WERI-Rb-1 (cell line): ENCODE measurements around the gene PINK1.
A peak's percentile ranks its signal among the peaks of the same experiment; 100 is the strongest.
"Not testable (repeated sequence)": the region's sequence is repeated elsewhere in the genome, so short reads cannot be mapped to it uniquely, and the experiment has no call there.

Experiments
- DNase-seq: peaks from one replicate; pipeline ENCODE4 v3.0.0-alpha.2; 2020
- H3K27ac ChIP-seq: fragments of 250-450 bp; sonication (Bioruptor Pico); 2 replicates; pipeline ENCODE4 v1.5.1; 2020; ENCODE audit warnings: mild to moderate bottlenecking, moderate library complexity
- H3K27me3 ChIP-seq: fragments of 250-450 bp; sonication (Bioruptor Pico); 2 replicates; pipeline ENCODE4 v1.5.1; 2021; ENCODE audit warnings: mild to moderate bottlenecking, low read depth, moderate library complexity; ENCODE audit not compliant: insufficient read depth, severe bottlenecking
- H3K36me3 ChIP-seq: fragments of 250-450 bp; sonication (Bioruptor Pico); 2 replicates; pipeline ENCODE4 v1.5.1; 2020; ENCODE audit warnings: mild to moderate bottlenecking, moderate library complexity
- H3K4me3 ChIP-seq: 2 replicates; pipeline ENCODE4 v1.5.1; 2011; ENCODE audit warnings: low read depth, mild to moderate bottlenecking, control low read depth, low read length
- H3K9me3 ChIP-seq: fragments of 250-450 bp; sonication (Bioruptor Pico); 2 replicates; pipeline ENCODE4 v1.5.1; 2021; ENCODE audit warnings: mild to moderate bottlenecking, moderate library complexity; ENCODE audit not compliant: severe bottlenecking
- CTCF ChIP-seq: IDR thresholded peaks from 2 replicates; pipeline ENCODE4 v1.5.1; 2011; ENCODE audit warnings: low read depth, mild to moderate bottlenecking, control low read depth, inconsistent platforms, low read length

Gene PINK1

DNA sequence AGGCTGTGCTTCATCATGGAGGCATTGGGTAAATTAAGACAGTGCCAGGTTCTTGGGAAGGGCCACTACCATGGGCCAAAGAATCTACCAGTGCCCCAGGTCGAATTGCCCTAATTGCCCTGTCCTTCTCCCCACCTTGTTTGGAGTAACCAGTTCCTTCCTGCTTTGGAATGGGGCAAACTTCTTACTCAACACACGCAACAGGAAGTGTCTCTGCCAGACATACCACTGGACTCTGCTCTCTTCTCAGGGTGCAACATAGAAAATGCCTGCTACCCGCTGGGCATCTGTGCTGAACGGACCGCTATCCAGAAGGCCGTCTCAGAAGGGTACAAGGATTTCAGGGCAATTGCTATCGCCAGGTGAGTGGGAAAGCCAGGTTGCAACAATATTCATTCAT, 28.6 kb upstream of the PINK1 start:
- H3K27me3 ChIP-seq: no peaks in the 10 kb centered on the region
- H3K27ac ChIP-seq: no peak overlapping the region
- no peak for TF ChIP-seq CTCF
- H3K4me3 ChIP-seq: no peak overlapping the region
- H3K36me3 ChIP-seq: no peaks in the 10 kb centered on the region
- H3K9me3 ChIP-seq: no peaks in the 10 kb centered on the region
- DNase-seq: no peak

- not testable (repeated sequence) for H3K27ac ChIP-seq, H3K4me3 ChIP-seq, H3K27me3 ChIP-seq, DNase-seq, H3K36me3 ChIP-seq, H3K9me3 ChIP-seq
Measured at GRCh38 chr1:20606801-20607570, 26.3 kb upstream of the PINK1 start.

DNA sequence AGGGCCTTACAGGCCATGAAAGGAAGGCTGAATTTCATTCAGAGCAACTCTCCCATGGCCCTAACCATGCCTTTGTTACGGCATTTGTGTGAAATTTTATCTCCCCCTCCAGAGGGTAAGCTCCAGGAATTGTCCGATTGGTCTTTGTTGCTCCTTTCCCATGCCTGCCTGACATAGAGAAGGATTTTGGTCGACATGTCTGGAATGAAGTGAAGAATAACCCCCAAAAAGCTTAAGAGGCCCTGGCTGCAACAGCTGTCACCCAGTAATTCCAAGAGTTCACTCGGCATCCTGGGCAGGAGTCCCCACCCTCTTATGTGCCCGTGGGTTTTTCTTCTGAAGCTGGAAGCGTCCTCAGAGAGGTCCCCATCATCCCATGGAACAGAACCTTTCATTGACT, 23.7 kb upstream of the PINK1 start:
- TF ChIP-seq CTCF: no peak

GRCh38 chr1:20610970-20611369, 22.3 kb upstream of the PINK1 start:
- TF ChIP-seq CTCF: no peak
- DNase-seq: no peak
- Histone ChIP-seq H3K27me3 (no peaks in the 10 kb centered on the region), H3K36me3 (no peaks in the 10 kb centered on the region), H3K4me3 (no peak overlapping the region), H3K9me3 (peaks cover 3% of the 10 kb centered on the region), H3K27ac (no peak overlapping the region)

More for the DNA sequence above, 23.7 kb upstream of the PINK1 start:
- DNase-seq: peak; percentile 59
- peak overlapping the region; percentile 65 for H3K27ac ChIP-seq
- H3K9me3 ChIP-seq: peaks cover 3% of the 10 kb centered on the region
- H3K27me3 ChIP-seq: no peaks in the 10 kb centered on the region
- H3K36me3 ChIP-seq: no peaks in the 10 kb centered on the region
- peak overlapping the region; percentile 24 for H3K4me3 ChIP-seq

GRCh38 chr1:20611652-20612051, 21.6 kb upstream of the PINK1 start:
- H3K4me3 ChIP-seq: no peak overlapping the region
- H3K27ac ChIP-seq: no peak overlapping the region
- H3K9me3 ChIP-seq: peaks cover 3% of the 10 kb centered on the region
- no peaks in the 10 kb centered on the region for H3K36me3 ChIP-seq
- no peak for DNase-seq
- TF ChIP-seq CTCF: no peak
- H3K27me3 ChIP-seq: no peaks in the 10 kb centered on the region

DNA sequence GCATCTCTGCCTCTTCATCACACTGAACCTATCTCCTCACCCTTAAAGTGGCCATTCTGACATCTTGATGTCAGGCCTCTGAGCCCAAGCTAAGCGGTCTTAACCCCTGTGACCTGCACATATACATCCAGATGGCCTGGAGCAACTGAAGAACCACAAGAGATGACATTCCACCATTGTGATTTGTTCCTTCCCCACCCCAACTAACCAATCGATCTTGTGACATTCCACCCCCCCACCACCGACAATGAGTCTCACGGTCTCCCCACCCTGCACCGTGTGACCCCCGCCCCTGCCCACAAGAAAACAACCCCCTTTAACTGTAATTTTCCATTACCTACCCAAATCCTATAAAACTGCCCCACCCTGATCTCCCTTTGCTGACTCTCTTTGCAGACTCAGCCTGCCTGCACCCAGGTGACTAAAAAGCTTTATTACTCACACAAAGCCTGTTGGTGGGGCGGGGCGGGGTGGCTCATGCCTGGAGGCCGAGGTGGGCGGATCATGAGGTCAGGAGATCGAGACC, 21.0 kb upstream of the PINK1 start:
- Histone ChIP-seq H3K4me3 (no peak overlapping the region), H3K27ac (peak overlapping the region; percentile 33; the same call in 1 of the 2 replicates), H3K36me3 (no peaks in the 10 kb centered on the region), H3K27me3 (no peaks in the 10 kb centered on the region), H3K9me3 (peaks cover 3% of the 10 kb centered on the region)
- DNase-seq: peak; percentile 46
- TF ChIP-seq CTCF: no peak
